Adipocyte (in vitro differentiated cells): Measurements from ENCODE around the gene TMEM25.
"Not testable (repeated sequence)": the region's sequence is repeated elsewhere in the genome, so short reads cannot be mapped to it uniquely, and the experiment has no call there.

ENCODE experiments used
- DNase-seq: peaks from one replicate; pipeline ENCODE4 v3.0.0-alpha.2; 2015; ENCODE audit warnings: low read depth
- H3K27me3 ChIP-seq: replicated peaks from 2 replicates; pipeline ENCODE4 v1.7.0; 2013; ENCODE audit warnings: mild to moderate bottlenecking, low read length, moderate library complexity; ENCODE audit not compliant: control insufficient read depth, insufficient read depth
- H3K36me3 ChIP-seq: 2 replicates; pipeline ENCODE4 v1.7.0; 2013; ENCODE audit warnings: low read length, mild to moderate bottlenecking, moderate library complexity; ENCODE audit not compliant: control insufficient read depth, insufficient read depth, severe bottlenecking
- H3K4me1 ChIP-seq: 2 replicates; pipeline ENCODE4 v1.7.0; 2013; ENCODE audit warnings: mild to moderate bottlenecking, low read length, moderate library complexity; ENCODE audit not compliant: control insufficient read depth, insufficient read depth
- H3K4me3 ChIP-seq: 2 replicates; pipeline ENCODE4 v1.7.0; 2013; ENCODE audit warnings: mild to moderate bottlenecking, low read length, moderate library complexity
- H3K9ac ChIP-seq: 2 replicates; pipeline ENCODE4 v1.7.0; 2013; ENCODE audit warnings: mild to moderate bottlenecking, low read length, moderate library complexity
- H3K9me3 ChIP-seq: 2 replicates; pipeline ENCODE4 v1.7.0; 2013; ENCODE audit warnings: mild to moderate bottlenecking, low read length, moderate library complexity; ENCODE audit not compliant: control insufficient read depth

Gene TMEM25

GRCh38 chr11:118560806-118561205, 29.8 kb downstream of the TMEM25 start:
- Histone ChIP-seq H3K9ac (no peak overlapping the region), H3K27me3 (no peaks in the 10 kb centered on the region), H3K9me3 (no peaks in the 10 kb centered on the region), H3K36me3 (peaks cover 25% of the 10 kb centered on the region), H3K4me3 (no peak overlapping the region), H3K4me1 (peaks cover 8% of the 10 kb centered on the region)
- DNase-seq, result no peak

GRCh38 chr11:118565051-118565450, 34.1 kb downstream of the TMEM25 start:
- peak overlapping the region; percentile 67 for H3K4me3 ChIP-seq
- DNase-seq, result no peak
- H3K4me1 ChIP-seq, result peaks cover 8% of the 10 kb centered on the region
- H3K27me3 ChIP-seq, result no peaks in the 10 kb centered on the region
- no peaks in the 10 kb centered on the region for H3K9me3 ChIP-seq
- no peaks in the 10 kb centered on the region for H3K36me3 ChIP-seq
- peak overlapping the region; percentile 17 for H3K9ac ChIP-seq

GRCh38 chr11:118569670-118570069, 38.7 kb downstream of the TMEM25 start:
- H3K36me3 ChIP-seq, result no peaks in the 10 kb centered on the region
- no peak overlapping the region for H3K4me3 ChIP-seq
- no peaks in the 10 kb centered on the region for H3K9me3 ChIP-seq
- no peak overlapping the region for H3K9ac ChIP-seq
- H3K27me3 ChIP-seq, result no peaks in the 10 kb centered on the region
- peaks cover 28% of the 10 kb centered on the region for H3K4me1 ChIP-seq
- DNase-seq, result no peak

GRCh38 chr11:118570787-118571186, 39.8 kb downstream of the TMEM25 start:
- Histone ChIP-seq H3K4me3 (no peak overlapping the region), H3K36me3 (no peaks in the 10 kb centered on the region), H3K27me3 (no peaks in the 10 kb centered on the region), H3K4me1 (peaks cover 35% of the 10 kb centered on the region), H3K9me3 (no peaks in the 10 kb centered on the region), H3K9ac (no peak overlapping the region)
- no peak for DNase-seq

- not testable (repeated sequence) for H3K36me3 ChIP-seq, H3K9me3 ChIP-seq, H3K27me3 ChIP-seq
- Histone ChIP-seq H3K4me1 (peaks cover 43% of the 10 kb centered on the region), H3K4me3 (peak overlapping the region; percentile 96), H3K9ac (peak overlapping the region; percentile 100)
- peak; percentile 45 for DNase-seq
These were observed 40.7 kb downstream of the TMEM25 start for GRCh38 chr11:118571701-118572060.

- DNase-seq, result peak; percentile 90
- Histone ChIP-seq H3K9me3 (no peaks in the 10 kb centered on the region), H3K36me3 (no peaks in the 10 kb centered on the region), H3K4me1 (peaks cover 50% of the 10 kb centered on the region), H3K9ac (peak within 1 kb of the TSS; percentile 100), H3K27me3 (no peaks in the 10 kb centered on the region), H3K4me3 (peak within 1 kb of the TSS; percentile 96)
These were observed 41.3 kb downstream of the TMEM25 start, which contains the start of gene ARCN1 for GRCh38 chr11:118572061-118572980. Gene ARCN1, plus strand, starts transcription at chr11:118572409. Its CDS starts 139 bp downstream, at chr11:118572548.

- Histone ChIP-seq H3K4me3 (peak overlapping the region; percentile 96), H3K9ac (peak overlapping the region; percentile 100), H3K36me3 (no peaks in the 10 kb centered on the region), H3K27me3 (no peaks in the 10 kb centered on the region), H3K4me1 (peaks cover 53% of the 10 kb centered on the region), H3K9me3 (no peaks in the 10 kb centered on the region)
- DNase-seq, result peak; percentile 58
These were observed 42.1 kb downstream of the TMEM25 start for GRCh38 chr11:118572981-118573550.

- DNase-seq, result no peak
- Histone ChIP-seq H3K27me3 (no peaks in the 10 kb centered on the region), H3K9me3 (no peaks in the 10 kb centered on the region), H3K4me3 (peak overlapping the region; percentile 96), H3K36me3 (no peaks in the 10 kb centered on the region), H3K4me1 (peaks cover 59% of the 10 kb centered on the region), H3K9ac (peak overlapping the region; percentile 100)
These were observed 43.6 kb downstream of the TMEM25 start for GRCh38 chr11:118574636-118575035.

GRCh38 chr11:118577995-118578394, 47.0 kb downstream of the TMEM25 start:
- H3K27me3 ChIP-seq, H3K9ac ChIP-seq, H3K9me3 ChIP-seq, H3K4me3 ChIP-seq, DNase-seq: not testable (repeated sequence)
- H3K36me3 ChIP-seq, result peaks cover 19% of the 10 kb centered on the region
- H3K4me1 ChIP-seq, result peaks cover 59% of the 10 kb centered on the region

GRCh38 chr11:118581057-118581456, 50.1 kb downstream of the TMEM25 start:
- peaks cover 50% of the 10 kb centered on the region for H3K36me3 ChIP-seq
- H3K9me3 ChIP-seq, result no peaks in the 10 kb centered on the region
- H3K27me3 ChIP-seq, result no peaks in the 10 kb centered on the region
- no peak overlapping the region for H3K4me3 ChIP-seq
- DNase-seq, result no peak
- H3K4me1 ChIP-seq, result peaks cover 28% of the 10 kb centered on the region
- no peak overlapping the region for H3K9ac ChIP-seq
